ENCODE results near the gene RTCB. TPM values are rescaled to one million over a fixed set of nuclear protein-coding genes. Genes with fewer than 3 reads are reported as not detected.

Gene RTCB
- total RNA-seq, 1 donor from 2014 or later = 61.1 TPM

DNA sequence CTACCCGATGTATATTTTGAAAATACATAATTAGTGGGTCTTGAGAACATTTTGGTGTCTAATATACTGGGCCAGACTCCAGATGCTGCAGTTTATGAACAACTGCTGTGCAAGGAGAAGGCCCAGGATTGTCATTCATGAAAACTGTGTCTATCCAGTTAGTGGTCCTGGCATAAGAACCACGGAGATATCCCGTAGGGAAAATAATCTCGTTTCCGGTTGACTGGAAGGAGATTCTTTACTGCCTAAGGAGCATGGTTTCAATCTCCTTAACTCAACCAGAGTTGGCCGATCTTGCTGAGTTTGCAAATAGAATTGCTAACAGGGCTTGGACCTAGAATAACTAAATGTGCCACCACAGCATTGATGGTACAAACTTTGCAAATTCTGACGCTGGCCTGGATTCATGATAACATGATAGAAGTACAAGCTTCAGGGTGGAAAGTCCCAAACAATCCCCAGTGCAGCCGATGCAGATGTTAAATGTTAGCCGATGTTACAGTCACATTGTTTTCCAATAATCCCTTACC lies 4.6 kb upstream of the RTCB start:
- Histone ChIP-seq H3K27me3 (peaks cover 14% of the 10 kb centered on the region), H3K4me3 (no peak overlapping the region), H3K9me3 (no peaks in the 10 kb centered on the region), H3K27ac (no peak overlapping the region), H3K4me1 (no peaks in the 10 kb centered on the region), H3K36me3 (no peaks in the 10 kb centered on the region)
- ATAC-seq (no peak), DNase-seq (no peak)
- intact Hi-C loops (cut with DNase I) = no loop called here
- TF ChIP-seq, protein P1, sequence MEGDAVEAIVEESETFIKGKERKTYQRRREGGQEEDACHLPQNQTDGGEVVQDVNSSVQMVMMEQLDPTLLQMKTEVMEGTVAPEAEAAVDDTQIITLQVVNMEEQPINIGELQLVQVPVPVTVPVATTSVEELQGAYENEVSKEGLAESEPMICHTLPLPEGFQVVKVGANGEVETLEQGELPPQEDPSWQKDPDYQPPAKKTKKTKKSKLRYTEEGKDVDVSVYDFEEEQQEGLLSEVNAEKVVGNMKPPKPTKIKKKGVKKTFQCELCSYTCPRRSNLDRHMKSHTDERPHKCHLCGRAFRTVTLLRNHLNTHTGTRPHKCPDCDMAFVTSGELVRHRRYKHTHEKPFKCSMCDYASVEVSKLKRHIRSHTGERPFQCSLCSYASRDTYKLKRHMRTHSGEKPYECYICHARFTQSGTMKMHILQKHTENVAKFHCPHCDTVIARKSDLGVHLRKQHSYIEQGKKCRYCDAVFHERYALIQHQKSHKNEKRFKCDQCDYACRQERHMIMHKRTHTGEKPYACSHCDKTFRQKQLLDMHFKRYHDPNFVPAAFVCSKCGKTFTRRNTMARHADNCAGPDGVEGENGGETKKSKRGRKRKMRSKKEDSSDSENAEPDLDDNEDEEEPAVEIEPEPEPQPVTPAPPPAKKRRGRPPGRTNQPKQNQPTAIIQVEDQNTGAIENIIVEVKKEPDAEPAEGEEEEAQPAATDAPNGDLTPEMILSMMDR (IDR thresholded peaks at IDR 0.05) = no peak

DNA sequence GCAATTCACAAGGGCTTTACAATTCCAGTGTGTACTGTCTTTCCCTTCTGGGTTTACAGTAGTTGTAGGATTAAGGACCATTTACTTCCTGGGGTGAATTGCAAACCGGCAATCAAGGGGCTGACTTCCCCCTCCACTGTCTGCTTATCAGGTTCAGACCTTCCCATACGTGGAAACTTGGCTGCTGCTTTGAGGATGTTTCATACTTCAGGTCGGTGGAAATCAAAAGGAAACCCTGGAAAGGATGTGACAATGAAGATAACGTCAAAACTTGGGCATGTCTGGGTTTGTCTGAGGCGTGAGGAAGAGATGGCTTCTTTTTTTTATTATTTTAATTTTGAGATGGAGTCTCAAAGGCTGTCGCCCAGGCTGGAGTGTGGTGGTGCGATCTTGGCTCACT lies 2.1 kb upstream of the RTCB start:
- TF ChIP-seq, protein P1 (IDR thresholded peaks at IDR 0.05) = no peak
- Histone ChIP-seq H3K27ac (no peak overlapping the region), H3K27me3 (peaks cover 14% of the 10 kb centered on the region), H3K4me3 (no peak overlapping the region), H3K9me3 (no peaks in the 10 kb centered on the region), H3K4me1 (peaks cover 21% of the 10 kb centered on the region), H3K36me3 (no peaks in the 10 kb centered on the region)
- ATAC-seq = no peak
- intact Hi-C loops (cut with DNase I) = no loop called here
- DNase-seq = no peak

DNA sequence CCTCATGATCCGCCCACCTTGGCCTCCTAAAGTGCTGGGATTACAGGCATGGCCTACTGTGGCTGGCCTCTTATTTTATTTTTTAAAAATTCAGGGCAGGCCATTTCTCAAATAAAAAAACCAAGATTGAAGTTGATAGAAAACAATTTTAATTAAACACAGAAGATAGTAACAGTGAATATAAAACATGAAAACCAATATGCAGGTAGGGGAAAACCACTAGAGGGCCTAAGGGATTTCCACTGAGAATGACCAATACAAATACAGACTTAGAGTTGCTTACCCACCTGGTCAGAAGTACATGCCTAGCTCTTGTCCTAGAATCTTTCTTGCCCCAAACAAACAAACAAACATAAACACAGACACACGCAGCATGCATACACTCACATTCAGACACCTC lies 1.7 kb upstream of the RTCB start:
- intact Hi-C loops (cut with DNase I) = no loop called here
- Histone ChIP-seq H3K27ac (no peak overlapping the region), H3K4me1 (peaks cover 21% of the 10 kb centered on the region)

DNA sequence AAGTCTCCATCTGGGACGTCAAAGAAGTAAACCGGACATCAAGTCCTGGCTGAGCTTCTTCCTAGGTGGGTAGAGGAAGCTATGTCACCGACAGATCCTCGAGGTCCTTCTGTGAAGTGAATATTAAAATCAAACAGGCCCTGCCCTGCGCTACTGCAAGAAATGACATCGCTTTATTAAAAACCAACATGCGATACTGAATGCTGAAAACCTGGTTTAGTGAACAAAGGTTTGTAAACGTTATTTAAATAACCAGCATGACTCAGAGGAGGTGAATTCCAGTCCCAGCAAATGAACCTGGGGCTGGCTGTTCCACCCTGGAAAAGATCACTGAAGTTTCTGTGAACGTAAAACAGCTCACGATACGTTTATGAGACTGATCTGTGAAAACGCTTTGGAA lies 645 bp downstream of the RTCB start:
- intact Hi-C loops (cut with DNase I) = no loop called here
- peak overlapping the region; percentile 86 for H3K27ac ChIP-seq
- H3K27me3 ChIP-seq = no peaks in the 10 kb centered on the region
- TF ChIP-seq, protein P1 (IDR thresholded peaks at IDR 0.05) = no peak
- H3K4me1 ChIP-seq = peaks cover 21% of the 10 kb centered on the region
- ATAC-seq (peak; percentile 15), DNase-seq (no peak)
- H3K9me3 ChIP-seq = no peaks in the 10 kb centered on the region
- peaks cover 25% of the 10 kb centered on the region for H3K36me3 ChIP-seq
- H3K4me3 ChIP-seq = peak overlapping the region; percentile 88

More for the DNA sequence above, 1.7 kb upstream of the RTCB start:
- no peak for ATAC-seq
- H3K9me3 ChIP-seq = no peaks in the 10 kb centered on the region
- no peak overlapping the region for H3K4me3 ChIP-seq
- TF ChIP-seq, protein P1 (IDR thresholded peaks at IDR 0.05) = peak; percentile 29
- no peak for DNase-seq
- H3K27me3 ChIP-seq = peaks cover 12% of the 10 kb centered on the region
- peaks cover 1% of the 10 kb centered on the region for H3K36me3 ChIP-seq

DNA sequence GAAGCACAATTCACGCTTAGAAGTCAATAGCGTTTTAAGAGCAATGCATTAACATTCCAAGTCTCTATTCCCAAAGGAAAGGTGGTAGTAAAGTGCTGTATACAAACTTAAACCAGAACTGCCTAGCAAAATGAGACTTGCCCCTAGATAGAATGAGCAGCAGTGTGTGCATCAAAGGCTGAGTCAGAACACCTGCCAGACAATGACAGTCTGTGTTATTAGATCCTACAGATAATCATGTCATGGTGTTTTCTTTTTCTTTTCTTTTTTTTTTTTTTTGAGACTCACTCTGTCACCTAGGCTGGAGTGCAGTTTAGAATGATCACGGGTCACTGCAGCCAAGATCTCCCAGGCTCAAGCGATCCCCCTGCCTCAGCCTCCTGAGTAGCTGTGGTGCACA lies 1.6 kb downstream of the RTCB start:
- Histone ChIP-seq H3K36me3 (peaks cover 34% of the 10 kb centered on the region), H3K27ac (no peak overlapping the region), H3K27me3 (no peaks in the 10 kb centered on the region), H3K4me3 (peak overlapping the region; percentile 88), H3K9me3 (no peaks in the 10 kb centered on the region), H3K4me1 (peaks cover 21% of the 10 kb centered on the region)
- DNase-seq (no peak), ATAC-seq (no peak)
- TF ChIP-seq, protein P1 (IDR thresholded peaks at IDR 0.05) = no peak
- intact Hi-C loops (cut with DNase I) = no loop called here

DNA sequence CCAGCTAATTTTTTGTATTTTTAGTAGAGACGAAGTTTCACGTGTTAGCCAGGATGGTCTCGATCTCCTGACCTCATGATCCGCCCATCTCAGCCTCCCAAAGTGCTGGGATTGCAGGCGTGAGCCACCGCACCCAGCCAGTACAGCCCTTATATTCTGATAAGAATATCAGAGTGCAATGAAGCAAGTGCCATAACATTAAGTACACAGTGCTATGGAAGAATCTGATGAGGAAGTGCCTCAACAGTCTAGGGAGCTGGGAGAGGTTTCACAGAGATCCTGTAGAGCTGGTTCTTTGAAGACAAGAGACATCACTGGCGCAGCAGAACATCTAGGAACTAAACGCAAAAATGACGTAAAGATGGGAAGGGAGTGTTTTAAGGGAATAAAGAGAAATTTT lies 2.1 kb downstream of the RTCB start:
- Histone ChIP-seq H3K4me3 (peak overlapping the region; percentile 88), H3K9me3 (no peaks in the 10 kb centered on the region), H3K27me3 (no peaks in the 10 kb centered on the region), H3K36me3 (peaks cover 39% of the 10 kb centered on the region), H3K27ac (no peak overlapping the region), H3K4me1 (peaks cover 21% of the 10 kb centered on the region)
- ATAC-seq = no peak
- TF ChIP-seq, protein P1 (IDR thresholded peaks at IDR 0.05) = no peak
- no peak for DNase-seq
- intact Hi-C loops (cut with DNase I) = no loop called here

All from upper lobe of right lung (tissue), 1 donor.